SK-N-SH (cell line): ENCODE data around the gene SLCO2B1. TPM values are rescaled to one million over a fixed set of nuclear protein-coding genes. Genes with fewer than 3 reads are reported as not detected.
A peak's percentile ranks its signal among the peaks of the same experiment; 100 is the strongest.

Source experiments
- CTCF ChIA-PET: fragments of 300-600, 350-600 bp; formaldehyde crosslinking; extraction: SDS; loops from one replicate; lab custom pipeline; 2021; lab: Yijun Ruan, JAX
- POLR2A ChIA-PET: fragments of 350-600 bp; sonication (Branson Sonifier 250); formaldehyde crosslinking; extraction: SDS; loops from one replicate; lab custom pipeline; 2020; ENCODE audit warnings: antibody characterized with exemption, inconsistent platforms; lab: Yijun Ruan, JAX
- DNase-seq: peaks from one replicate; pipeline ENCODE4 v3.0.0; 2012
- H2AFZ ChIP-seq: fragments of 200-600 bp; sonication (generic); 2 replicates; pipeline ENCODE4 v1.8.1; 2016; ENCODE audit warnings: antibody characterized with exemption, mild to moderate bottlenecking, low read depth
- H3F3A ChIP-seq: fragments of 200-600 bp; sonication (generic); replicated peaks from 2 replicates; pipeline ENCODE3; 2016; ENCODE audit warnings: antibody characterized with exemption, mild to moderate bottlenecking; ENCODE audit not compliant: insufficient read depth
- H3K27ac ChIP-seq, 2 experiments: fragments of 200-500 bp in 1 of 2; fragments of 200-600 bp in 1 of 2; sonication (Bioruptor generic) in 1 of 2; sonication (generic), shearing (Covaris generic) in 1 of 2; 2 replicates each; pipeline versions ENCODE4 v1.5.1 to v1.6.1; 2014 to 2016; ENCODE audit warnings: low read depth in 2 of 2, inconsistent platforms in 1 of 2, low read length in 1 of 2, mild to moderate bottlenecking in 1 of 2, mixed read lengths in 1 of 2
- H3K27me3 ChIP-seq: fragments of 200-600 bp; sonication (generic), shearing (Covaris generic); 2 replicates; pipeline ENCODE4 v1.6.1; 2016; ENCODE audit warnings: mixed run types; ENCODE audit not compliant: insufficient read depth
- H3K36me3 ChIP-seq, 2 experiments: fragments of 200-500 bp in 1 of 2; fragments of 200-600 bp in 1 of 2; sonication (Bioruptor generic) in 1 of 2; sonication (generic) in 1 of 2; replicated peaks in 1 of 2; 2 replicates each; pipeline versions ENCODE3 to v1.5.1; 2014 to 2016; ENCODE audit warnings: low read length in 1 of 2, mild to moderate bottlenecking in 1 of 2; ENCODE audit not compliant: insufficient read depth in 2 of 2, control insufficient read depth in 1 of 2
- H3K4me1 ChIP-seq, 2 experiments: fragments of 200-500 bp in 1 of 2; fragments of 200-600 bp in 1 of 2; sonication (Bioruptor generic) in 1 of 2; sonication (generic), shearing (Covaris generic) in 1 of 2; 2 replicates each; pipeline versions ENCODE4 v1.5.1 to v1.6.1; 2014 to 2016; ENCODE audit warnings: low read depth in 1 of 2, low read length in 1 of 2, mixed run types in 1 of 2; ENCODE audit not compliant: insufficient read depth in 2 of 2, control insufficient read depth in 1 of 2
- H3K4me2 ChIP-seq: fragments of 200-600 bp; sonication (generic), shearing (Covaris generic); 2 replicates; pipeline ENCODE4 v1.6.1; 2017; ENCODE audit warnings: mixed run types
- H3K4me3 ChIP-seq, 2 experiments: fragments of 200-500 bp in 1 of 2; fragments of 200-600 bp in 1 of 2; sonication (Bioruptor generic) in 1 of 2; sonication (generic), shearing (Covaris generic) in 1 of 2; 2 replicates each; pipeline versions ENCODE4 v1.5.1 to v1.8.1; 2014 to 2016; ENCODE audit warnings: low read depth in 2 of 2, inconsistent platforms in 1 of 2, low read length in 1 of 2, mild to moderate bottlenecking in 1 of 2, mixed read lengths in 1 of 2, moderate library complexity in 1 of 2
- H3K79me2 ChIP-seq: fragments of 200-600 bp; sonication (generic); 2 replicates; pipeline ENCODE4 v1.8.1; 2017; ENCODE audit warnings: mild to moderate bottlenecking; ENCODE audit not compliant: insufficient read depth
- H3K9ac ChIP-seq: fragments of 200-600 bp; sonication (generic); 2 replicates; pipeline ENCODE4 v1.6.1; 2017; ENCODE audit warnings: mixed run types
- H3K9me2 ChIP-seq: fragments of 200-600 bp; sonication (generic); 2 replicates; pipeline ENCODE4 v1.6.1; 2017; ENCODE audit warnings: mixed run types
- H3K9me3 ChIP-seq: fragments of 200-600 bp; sonication (generic); 2 replicates; pipeline ENCODE4 v1.6.1; 2017; ENCODE audit warnings: mixed run types, mild to moderate bottlenecking, moderate library complexity
- H4K20me1 ChIP-seq: fragments of 200-600 bp; sonication (generic); 2 replicates; pipeline ENCODE4 v1.6.1; 2017; ENCODE audit warnings: mild to moderate bottlenecking, mixed run types; ENCODE audit not compliant: insufficient read depth
- FOSL2 ChIP-seq: IDR thresholded peaks from 2 replicates; pipeline ENCODE4 v1.4.0; 2012; ENCODE audit warnings: low read depth, mild to moderate bottlenecking, moderate library complexity, borderline replicate concordance
- GATA2 ChIP-seq: sonication (generic); formaldehyde crosslinking; IDR thresholded peaks from 2 replicates; pipeline ENCODE4 v1.5.0; 2020; ENCODE audit warnings: mild to moderate bottlenecking, missing genetic modification reagents
- JUND ChIP-seq: IDR thresholded peaks from 2 replicates; pipeline ENCODE4 v1.4.0; 2012
- MEF2A ChIP-seq: IDR thresholded peaks from 2 replicates; pipeline ENCODE4 v1.4.0; 2012; ENCODE audit warnings: low read depth, borderline replicate concordance
- NFIC ChIP-seq: IDR thresholded peaks from 2 replicates; pipeline ENCODE4 v1.4.0; 2012; ENCODE audit warnings: borderline replicate concordance
- NRF1 ChIP-seq: IDR thresholded peaks from 2 replicates; pipeline ENCODE4 v1.6.1; 2012; ENCODE audit warnings: low read depth, mild to moderate bottlenecking, low read length
- RAD21 ChIP-seq: IDR thresholded peaks from 2 replicates; pipeline ENCODE4 v1.6.1; 2012; ENCODE audit warnings: mild to moderate bottlenecking, low read length
- RFX5 ChIP-seq: IDR thresholded peaks from 2 replicates; pipeline ENCODE4 v1.6.1; 2012; ENCODE audit warnings: mild to moderate bottlenecking, improper control_type of control experiment, low read length
- SMC3 ChIP-seq: IDR thresholded peaks from 2 replicates; pipeline ENCODE4 v1.6.1; 2012; ENCODE audit warnings: low read depth, low read length, improper control_type of control experiment
- TAF1 ChIP-seq: IDR thresholded peaks from 2 replicates; pipeline ENCODE4 v1.6.1; 2012; ENCODE audit warnings: low read depth, mild to moderate bottlenecking, low read length, moderate library complexity, borderline replicate concordance
- TEAD4 ChIP-seq: IDR thresholded peaks from 2 replicates; pipeline ENCODE4 v1.4.0; 2012; ENCODE audit warnings: mild to moderate bottlenecking, borderline replicate concordance; ENCODE audit not compliant: insufficient read depth
- YY1 ChIP-seq: IDR thresholded peaks from 2 replicates; pipeline ENCODE4 v1.4.0; 2012; ENCODE audit warnings: low read depth, mild to moderate bottlenecking
- WGBS: methylation state at CpG from one replicate; pipeline ENCODE4 v1.1.6; 2017; ENCODE audit warnings: low lambda C conversion rate; 5-methylcytosine and 5-hydroxymethylcytosine counted together
- polyA plus RNA-seq, 3 experiments: library from polyadenylated mRNA; depleted of rRNA; stranded (reverse); fragments of >200 nt; gene quantifications; 2 replicates each; pipeline ENCODE4 v1.2.3, GENCODE V29; 2012
- TF ChIP-seq, protein P1 (sequence below): IDR thresholded peaks from 2 replicates; pipeline ENCODE4 v1.4.0; 2012; ENCODE audit warnings: low read depth
- TF ChIP-seq, protein P2 (sequence below): IDR thresholded peaks from 2 replicates; pipeline ENCODE4 v1.6.1; 2012; ENCODE audit warnings: mild to moderate bottlenecking, low read depth, low read length, moderate library complexity
- TF ChIP-seq, protein P3 (sequence below): IDR thresholded peaks from 2 replicates; pipeline ENCODE4 v1.4.0; 2012; ENCODE audit warnings: low read depth, borderline replicate concordance
- TF ChIP-seq, protein P4 (sequence below): fragments of 200-600 bp; sonication (generic); IDR thresholded peaks from 2 replicates; pipeline ENCODE4 v1.6.1; 2017; ENCODE audit warnings: antibody characterized with exemption, mild to moderate bottlenecking, moderate library complexity

The SLCO2B1 gene
- polyA plus RNA-seq, 1 of the 3 experiments (the other 2 are of a cell fraction): 0.18 TPM

DNA sequence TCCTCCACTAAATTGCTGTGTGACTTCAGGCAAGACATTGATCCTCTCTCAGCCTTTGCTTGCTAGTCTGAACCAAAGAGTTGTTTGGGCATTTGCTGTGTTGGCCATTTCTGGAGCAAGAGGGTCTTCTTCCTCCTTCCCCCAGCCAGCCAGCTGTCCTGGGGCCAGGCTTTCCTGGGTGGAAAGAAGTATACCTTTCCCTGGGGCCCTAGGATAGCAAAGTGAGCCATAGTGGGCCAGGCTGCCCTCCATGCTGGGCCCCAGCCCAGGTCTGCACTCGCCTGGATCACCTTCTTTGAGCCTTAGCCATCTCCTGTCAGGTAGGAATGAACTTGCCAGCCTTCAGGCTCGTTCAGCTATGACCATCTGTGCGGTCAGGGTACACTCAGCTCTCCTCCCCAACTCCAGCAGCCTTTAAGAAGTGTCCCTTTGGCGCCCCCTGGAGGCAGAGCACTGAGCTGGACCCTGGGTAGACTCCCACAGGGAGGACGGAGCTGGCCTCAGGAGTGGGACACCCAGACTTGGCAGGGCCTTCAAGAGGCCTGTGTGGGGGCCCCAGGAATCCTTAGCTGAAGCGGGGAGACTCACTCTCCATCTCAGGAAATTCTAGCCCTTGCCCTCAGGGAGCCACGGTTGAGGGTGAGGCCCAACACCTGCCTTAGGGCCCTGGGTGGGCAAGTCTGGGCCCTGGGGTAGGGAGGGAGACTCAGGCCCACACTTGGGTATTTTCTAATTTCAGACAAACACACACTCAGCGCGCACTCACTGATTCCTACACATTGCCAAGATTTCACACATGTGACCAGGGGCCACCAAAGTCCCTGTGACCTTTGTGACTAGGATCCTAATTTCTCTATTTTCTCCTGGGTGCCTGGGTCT, 54.0 kb downstream of the SLCO2B1 start:
- TF ChIP-seq, protein P1, sequence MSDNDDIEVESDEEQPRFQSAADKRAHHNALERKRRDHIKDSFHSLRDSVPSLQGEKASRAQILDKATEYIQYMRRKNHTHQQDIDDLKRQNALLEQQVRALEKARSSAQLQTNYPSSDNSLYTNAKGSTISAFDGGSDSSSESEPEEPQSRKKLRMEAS: no peak
- TF ChIP-seq, protein P2, sequence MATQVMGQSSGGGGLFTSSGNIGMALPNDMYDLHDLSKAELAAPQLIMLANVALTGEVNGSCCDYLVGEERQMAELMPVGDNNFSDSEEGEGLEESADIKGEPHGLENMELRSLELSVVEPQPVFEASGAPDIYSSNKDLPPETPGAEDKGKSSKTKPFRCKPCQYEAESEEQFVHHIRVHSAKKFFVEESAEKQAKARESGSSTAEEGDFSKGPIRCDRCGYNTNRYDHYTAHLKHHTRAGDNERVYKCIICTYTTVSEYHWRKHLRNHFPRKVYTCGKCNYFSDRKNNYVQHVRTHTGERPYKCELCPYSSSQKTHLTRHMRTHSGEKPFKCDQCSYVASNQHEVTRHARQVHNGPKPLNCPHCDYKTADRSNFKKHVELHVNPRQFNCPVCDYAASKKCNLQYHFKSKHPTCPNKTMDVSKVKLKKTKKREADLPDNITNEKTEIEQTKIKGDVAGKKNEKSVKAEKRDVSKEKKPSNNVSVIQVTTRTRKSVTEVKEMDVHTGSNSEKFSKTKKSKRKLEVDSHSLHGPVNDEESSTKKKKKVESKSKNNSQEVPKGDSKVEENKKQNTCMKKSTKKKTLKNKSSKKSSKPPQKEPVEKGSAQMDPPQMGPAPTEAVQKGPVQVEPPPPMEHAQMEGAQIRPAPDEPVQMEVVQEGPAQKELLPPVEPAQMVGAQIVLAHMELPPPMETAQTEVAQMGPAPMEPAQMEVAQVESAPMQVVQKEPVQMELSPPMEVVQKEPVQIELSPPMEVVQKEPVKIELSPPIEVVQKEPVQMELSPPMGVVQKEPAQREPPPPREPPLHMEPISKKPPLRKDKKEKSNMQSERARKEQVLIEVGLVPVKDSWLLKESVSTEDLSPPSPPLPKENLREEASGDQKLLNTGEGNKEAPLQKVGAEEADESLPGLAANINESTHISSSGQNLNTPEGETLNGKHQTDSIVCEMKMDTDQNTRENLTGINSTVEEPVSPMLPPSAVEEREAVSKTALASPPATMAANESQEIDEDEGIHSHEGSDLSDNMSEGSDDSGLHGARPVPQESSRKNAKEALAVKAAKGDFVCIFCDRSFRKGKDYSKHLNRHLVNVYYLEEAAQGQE: no peak
- TF ChIP-seq SMC3 (peak; percentile 93), NRF1 (no peak), FOSL2 (no peak), RFX5 (no peak), TEAD4 (no peak), YY1 (no peak), GATA2 (CRISPR knock-in tag) (no peak), JUND (no peak), MEF2A (no peak), TAF1 (no peak), RAD21 (peak; percentile 90), NFIC (no peak)
- TF ChIP-seq, protein P3, sequence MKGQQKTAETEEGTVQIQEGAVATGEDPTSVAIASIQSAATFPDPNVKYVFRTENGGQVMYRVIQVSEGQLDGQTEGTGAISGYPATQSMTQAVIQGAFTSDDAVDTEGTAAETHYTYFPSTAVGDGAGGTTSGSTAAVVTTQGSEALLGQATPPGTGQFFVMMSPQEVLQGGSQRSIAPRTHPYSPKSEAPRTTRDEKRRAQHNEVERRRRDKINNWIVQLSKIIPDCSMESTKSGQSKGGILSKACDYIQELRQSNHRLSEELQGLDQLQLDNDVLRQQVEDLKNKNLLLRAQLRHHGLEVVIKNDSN: no peak
- TF ChIP-seq, protein P4, sequence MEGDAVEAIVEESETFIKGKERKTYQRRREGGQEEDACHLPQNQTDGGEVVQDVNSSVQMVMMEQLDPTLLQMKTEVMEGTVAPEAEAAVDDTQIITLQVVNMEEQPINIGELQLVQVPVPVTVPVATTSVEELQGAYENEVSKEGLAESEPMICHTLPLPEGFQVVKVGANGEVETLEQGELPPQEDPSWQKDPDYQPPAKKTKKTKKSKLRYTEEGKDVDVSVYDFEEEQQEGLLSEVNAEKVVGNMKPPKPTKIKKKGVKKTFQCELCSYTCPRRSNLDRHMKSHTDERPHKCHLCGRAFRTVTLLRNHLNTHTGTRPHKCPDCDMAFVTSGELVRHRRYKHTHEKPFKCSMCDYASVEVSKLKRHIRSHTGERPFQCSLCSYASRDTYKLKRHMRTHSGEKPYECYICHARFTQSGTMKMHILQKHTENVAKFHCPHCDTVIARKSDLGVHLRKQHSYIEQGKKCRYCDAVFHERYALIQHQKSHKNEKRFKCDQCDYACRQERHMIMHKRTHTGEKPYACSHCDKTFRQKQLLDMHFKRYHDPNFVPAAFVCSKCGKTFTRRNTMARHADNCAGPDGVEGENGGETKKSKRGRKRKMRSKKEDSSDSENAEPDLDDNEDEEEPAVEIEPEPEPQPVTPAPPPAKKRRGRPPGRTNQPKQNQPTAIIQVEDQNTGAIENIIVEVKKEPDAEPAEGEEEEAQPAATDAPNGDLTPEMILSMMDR: peak; percentile 87
- CTCF ChIA-PET: interaction anchor here (0.5 to 16.0 kb wide), 55 partner anchors 9 to 422 kb away, joined by 3 to 630 read pairs (median 5); partner anchors contain the start of genes SLCO2B1 and TPBGL
- H3K4me3 ChIP-seq: no peak overlapping the region; a peak in 1 of 4 replicates
- no peaks in the 10 kb centered on the region for H3K9me3 ChIP-seq
- no peaks in the 10 kb centered on the region for H3K79me2 ChIP-seq
- no peak overlapping the region for H3K27ac ChIP-seq
- H2AFZ ChIP-seq: no peak overlapping the region
- no peak overlapping the region for H3K4me2 ChIP-seq
- H3K36me3 ChIP-seq: no peaks in the 10 kb centered on the region
- H4K20me1 ChIP-seq: no peaks in the 10 kb centered on the region
- 25% methylated on average over 9 of the region's 9 CpGs for WGBS
- H3K27me3 ChIP-seq: no peaks in the 10 kb centered on the region; the same call in 1 of the 2 replicates
- DNase-seq: peak; percentile 88
- POLR2A ChIA-PET: interaction anchor here (1.1 kb wide), 2 partner anchors 58 to 62 kb away, joined by 5 to 9 read pairs; no protein-coding TSS in a partner anchor
- H3K4me1 ChIP-seq: peaks cover 0 to 9% of the 10 kb centered on the region in 2 experiments; a peak in 1 of 4 replicates
- H3K9ac ChIP-seq: no peak overlapping the region
- H3F3A ChIP-seq: no peaks in the 10 kb centered on the region
- no peaks in the 10 kb centered on the region for H3K9me2 ChIP-seq
